Measurements from ENCODE around the gene EHD3.

GRCh38 chr2:31271851-31272267 is 37.9 kb downstream of the EHD3 start:
- TF ChIP-seq CTCF (conservative IDR thresholded peaks at IDR 0.05; ENCODE audit: low read depth, low read length) (no peak), SMC3 (IDR thresholded peaks at IDR 0.05; ENCODE audit: low read depth, low read length) (no peak), MAZ (IDR thresholded peaks at IDR 0.05; ENCODE audit: borderline replicate concordance, low read depth, low read length) (no peak), CEBPB (IDR thresholded peaks at IDR 0.05; ENCODE audit: low read depth, low read length) (no peak), POLR2A (IDR thresholded peaks at IDR 0.05; ENCODE audit: low read depth, low read length) (no peak), RFX5 (IDR thresholded peaks at IDR 0.05; ENCODE audit: low read depth, low read length) (no peak), FOS (IDR thresholded peaks at IDR 0.05; ENCODE audit: low read depth, low read length) (no peak), USF2 (IDR thresholded peaks at IDR 0.05; ENCODE audit: low read depth, low read length) (no peak), BHLHE40 (IDR thresholded peaks at IDR 0.05; ENCODE audit: low read depth, low read length) (no peak), CHD1 (IDR thresholded peaks at IDR 0.05; ENCODE audit: low read depth, low read length) (no peak)
